Astrocyte (in vitro differentiated cells and primary cell): ENCODE data around the gene CTNNBIP1.

Experiments
- EZH2 ChIP-seq: IDR thresholded peaks from 2 replicates; pipeline ENCODE4 v1.6.1; 2012; ENCODE audit warnings: mild to moderate bottlenecking, low read length, inconsistent platforms; ENCODE audit not compliant: insufficient read depth
- TF ChIP-seq, protein P1 (sequence below): IDR thresholded peaks from 2 replicates; pipeline ENCODE4 v1.5.1; 2011; ENCODE audit warnings: low read depth, mild to moderate bottlenecking, inconsistent platforms, low read length, moderate library complexity; ENCODE audit not compliant: insufficient read depth

DNA sequence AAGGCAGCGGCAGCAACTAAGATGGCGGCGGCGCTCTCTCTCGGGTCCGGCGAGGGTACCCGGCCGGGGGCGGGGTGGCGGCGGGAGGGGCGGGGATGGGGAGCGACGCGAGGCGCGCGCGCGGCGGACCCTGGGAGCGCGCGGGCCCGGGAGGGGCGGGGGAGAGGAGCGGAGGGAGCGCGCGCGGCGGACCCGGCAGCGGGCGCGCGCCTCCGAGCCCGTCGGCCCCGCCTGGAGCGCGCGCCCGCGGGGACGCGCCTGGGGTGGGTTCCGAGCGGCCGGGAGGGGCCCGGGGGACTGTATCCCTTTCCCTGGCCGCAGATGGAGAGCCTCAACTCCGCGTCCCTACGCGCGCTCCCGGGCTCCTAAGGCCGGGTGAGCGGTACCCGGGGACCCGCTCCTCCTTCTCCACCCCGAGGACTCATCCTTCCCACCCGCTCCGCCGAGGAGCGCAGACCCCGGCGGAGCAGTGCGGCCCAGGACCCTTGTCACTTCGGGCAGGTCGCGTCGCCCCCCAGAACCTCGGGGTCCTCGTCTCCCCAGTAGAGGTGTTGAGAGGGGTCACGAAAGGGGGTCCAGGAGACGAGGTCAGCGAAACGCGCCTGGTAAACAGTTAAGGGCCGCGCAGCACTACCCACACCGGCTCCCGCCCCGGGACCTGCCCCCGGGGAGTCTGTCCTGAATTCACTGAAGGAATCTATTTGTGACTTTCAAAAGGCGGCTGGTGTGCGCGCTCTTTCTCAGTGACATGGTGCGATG, 85.9 kb downstream of the CTNNBIP1 start, which contains the start of gene CLSTN1:
- TF ChIP-seq EZH2: no peak
- TF ChIP-seq, protein P1, sequence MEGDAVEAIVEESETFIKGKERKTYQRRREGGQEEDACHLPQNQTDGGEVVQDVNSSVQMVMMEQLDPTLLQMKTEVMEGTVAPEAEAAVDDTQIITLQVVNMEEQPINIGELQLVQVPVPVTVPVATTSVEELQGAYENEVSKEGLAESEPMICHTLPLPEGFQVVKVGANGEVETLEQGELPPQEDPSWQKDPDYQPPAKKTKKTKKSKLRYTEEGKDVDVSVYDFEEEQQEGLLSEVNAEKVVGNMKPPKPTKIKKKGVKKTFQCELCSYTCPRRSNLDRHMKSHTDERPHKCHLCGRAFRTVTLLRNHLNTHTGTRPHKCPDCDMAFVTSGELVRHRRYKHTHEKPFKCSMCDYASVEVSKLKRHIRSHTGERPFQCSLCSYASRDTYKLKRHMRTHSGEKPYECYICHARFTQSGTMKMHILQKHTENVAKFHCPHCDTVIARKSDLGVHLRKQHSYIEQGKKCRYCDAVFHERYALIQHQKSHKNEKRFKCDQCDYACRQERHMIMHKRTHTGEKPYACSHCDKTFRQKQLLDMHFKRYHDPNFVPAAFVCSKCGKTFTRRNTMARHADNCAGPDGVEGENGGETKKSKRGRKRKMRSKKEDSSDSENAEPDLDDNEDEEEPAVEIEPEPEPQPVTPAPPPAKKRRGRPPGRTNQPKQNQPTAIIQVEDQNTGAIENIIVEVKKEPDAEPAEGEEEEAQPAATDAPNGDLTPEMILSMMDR: no peak
